Coronary artery (tissue), 2 donors: ENCODE measurements around the gene AFF1.

Experiments
- DNase-seq: peaks from one replicate; pipeline ENCODE4 v3.0.0-alpha.2; 2017; ENCODE audit warnings: low spot score
- H3K27ac ChIP-seq, 2 donors: fragments of 200-600 bp; sonication (generic); one replicate each; pipeline ENCODE4 v1.5.1; 2016 to 2019
- H3K4me3 ChIP-seq: fragments of 200-600 bp; sonication (generic); 2 replicates; pipeline ENCODE4 v1.5.1; 2016; ENCODE audit warnings: mild to moderate bottlenecking, moderate library complexity
- CTCF ChIP-seq: fragments of 200-600 bp; sonication (generic); IDR thresholded peaks from one replicate; pipeline ENCODE4 v1.5.1; 2019; ENCODE audit warnings: antibody characterized with exemption

The AFF1 gene

DNA sequence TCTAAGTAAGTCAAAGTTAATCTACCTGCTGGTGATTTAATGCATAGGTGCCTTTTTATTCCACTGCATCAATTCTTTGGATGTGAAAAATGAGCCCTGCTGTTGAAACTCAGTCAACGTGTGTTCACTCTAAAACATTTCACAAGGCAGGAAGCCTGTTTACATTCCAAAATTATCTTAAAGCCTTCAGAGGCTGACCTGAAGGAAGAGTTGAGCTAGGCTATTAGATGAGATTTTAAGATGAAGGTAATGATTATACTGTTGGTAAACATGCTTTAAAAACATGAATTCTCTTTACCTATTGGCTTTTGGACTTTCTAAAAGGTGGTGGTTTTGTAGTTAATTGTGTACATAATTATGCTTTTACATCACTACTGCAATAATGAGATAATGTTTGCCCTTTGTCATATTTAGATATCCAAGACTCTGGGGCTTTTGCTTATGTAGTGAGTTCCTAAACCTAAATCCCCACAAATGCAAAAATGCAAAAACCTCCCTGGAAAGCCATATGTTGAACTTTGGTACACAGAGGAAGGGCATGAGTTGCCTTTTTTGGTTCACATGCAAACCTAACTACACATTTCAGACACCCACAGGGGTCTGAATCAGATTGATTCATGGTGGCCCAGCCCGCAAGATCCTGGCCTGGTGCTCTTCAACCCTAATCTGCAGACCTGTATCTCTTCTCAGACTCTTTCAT, 193.3 kb downstream of the AFF1 start:
- DNase-seq: no peak
- TF ChIP-seq CTCF: no peak
- Histone ChIP-seq H3K4me3 (no peak overlapping the region), H3K27ac (no peak overlapping the region)

- no peak overlapping the region for H3K27ac ChIP-seq
- no peak for DNase-seq
- no peak overlapping the region for H3K4me3 ChIP-seq
- no peak for TF ChIP-seq CTCF
These were observed 194.9 kb downstream of the AFF1 start for GRCh38 chr4:87129681-87130080.

GRCh38 chr4:87130985-87131703, 196.3 kb downstream of the AFF1 start:
- no peak for TF ChIP-seq CTCF
- DNase-seq: no peak
- Histone ChIP-seq H3K4me3 (no peak overlapping the region), H3K27ac (no peak overlapping the region)

- no peak for DNase-seq
- Histone ChIP-seq H3K4me3 (no peak overlapping the region), H3K27ac (no peak overlapping the region)
- no peak for TF ChIP-seq CTCF
These were observed 197.2 kb downstream of the AFF1 start for GRCh38 chr4:87132035-87132434.

- H3K4me3 ChIP-seq: no peak overlapping the region
- DNase-seq: no peak
- H3K27ac ChIP-seq: no peak overlapping the region
- TF ChIP-seq CTCF: no peak
These were observed 198.4 kb downstream of the AFF1 start for GRCh38 chr4:87133183-87133582.

- no peak overlapping the region for H3K4me3 ChIP-seq
- H3K27ac ChIP-seq: no peak overlapping the region
- TF ChIP-seq CTCF: no peak
- DNase-seq: no peak
These were observed 199.3 kb downstream of the AFF1 start for GRCh38 chr4:87134122-87134521.

GRCh38 chr4:87141428-87141827, 206.6 kb downstream of the AFF1 start:
- no peak for TF ChIP-seq CTCF
- H3K4me3 ChIP-seq: no peak overlapping the region
- no peak for DNase-seq
- no peak overlapping the region for H3K27ac ChIP-seq
